GM18519 (cell line): ENCODE data around the gene IRF2BP2.
"Not testable (repeated sequence)": the region's sequence is repeated elsewhere in the genome, so short reads cannot be mapped to it uniquely, and the experiment has no call there.

ENCODE experiments used
- ATAC-seq: cut with Tn5 transposase; IDR thresholded peaks from one replicate; pipeline ENCODE4 v1.9.1; 2021; ENCODE audit warnings: mild to moderate bottlenecking, moderate library complexity; ENCODE audit not compliant: unreplicated experiment, low FRiP score

The IRF2BP2 gene

GRCh38 chr1:234634922-234635321 is 24.9 kb upstream of the IRF2BP2 start:
- not testable (repeated sequence) for ATAC-seq

- ATAC-seq: no peak
Observed at GRCh38 chr1:234634387-234634786, 24.4 kb upstream of the IRF2BP2 start.

GRCh38 chr1:234633246-234634003 is 23.4 kb upstream of the IRF2BP2 start:
- no peak for ATAC-seq

- ATAC-seq: no peak
Observed at GRCh38 chr1:234632225-234632624, 22.2 kb upstream of the IRF2BP2 start.

- no peak for ATAC-seq
Observed at GRCh38 chr1:234631721-234632125, 21.7 kb upstream of the IRF2BP2 start.

GRCh38 chr1:234629026-234629425 is 19.0 kb upstream of the IRF2BP2 start:
- ATAC-seq: no peak

GRCh38 chr1:234628089-234628488 is 18.1 kb upstream of the IRF2BP2 start:
- no peak for ATAC-seq

GRCh38 chr1:234627009-234627950 is 17.3 kb upstream of the IRF2BP2 start:
- no peak for ATAC-seq

- no peak for ATAC-seq
Observed at GRCh38 chr1:234626391-234626790, 16.4 kb upstream of the IRF2BP2 start.

- ATAC-seq: no peak
Observed at GRCh38 chr1:234624724-234625117, 14.7 kb upstream of the IRF2BP2 start.

GRCh38 chr1:234621657-234622335 is 11.8 kb upstream of the IRF2BP2 start:
- no peak for ATAC-seq

- ATAC-seq: no peak
Observed at GRCh38 chr1:234621127-234621468, 11.1 kb upstream of the IRF2BP2 start.

GRCh38 chr1:234620272-234621126 is 10.5 kb upstream of the IRF2BP2 start:
- no peak for ATAC-seq

- ATAC-seq: no peak
Observed at GRCh38 chr1:234619794-234620247, 9.8 kb upstream of the IRF2BP2 start.

- ATAC-seq: no peak
Observed at GRCh38 chr1:234619071-234619480, 9.1 kb upstream of the IRF2BP2 start.

GRCh38 chr1:234618737-234619049 is 8.7 kb upstream of the IRF2BP2 start:
- no peak for ATAC-seq

- no peak for ATAC-seq
Observed at GRCh38 chr1:234617986-234618736, 8.2 kb upstream of the IRF2BP2 start.

GRCh38 chr1:234617131-234617985 is 7.4 kb upstream of the IRF2BP2 start:
- no peak for ATAC-seq

- ATAC-seq: no peak
Observed at GRCh38 chr1:234616644-234617043, 6.7 kb upstream of the IRF2BP2 start.
